Activated T-helper 1 cell treated with anti-CD3 and anti-CD28 coated beads, Interleukin-12 subunit alpha, Interleukin-12 subunit beta, Interleukin-2, Interleukin-4 antibody, amounts not matched to agents 30 ng/mL and 10 ng/mL and 1 ng/mL, durations not matched to agents 14 hours and 24 hours and 36 hours (primary cell): ENCODE results near the gene C9orf50. TPM values are rescaled to one million over a fixed set of nuclear protein-coding genes. Genes with fewer than 3 reads are reported as not detected.
"Not testable (repeated sequence)": the region's sequence is repeated elsewhere in the genome, so short reads cannot be mapped to it uniquely, and the experiment has no call there.

Experiments used
- DNase-seq: peaks from one replicate; pipeline ENCODE4 v3.0.0; 2021; ENCODE audit warnings: low spot score
- H3K27ac Mint-ChIP-seq: one replicate; pipeline ENCODE4 v1.8.0; 2021; ENCODE audit warnings: mild to moderate bottlenecking, mixed read lengths
- H3K27me3 Mint-ChIP-seq: one replicate; pipeline ENCODE4 v1.8.0; 2022; ENCODE audit warnings: mild to moderate bottlenecking, moderate library complexity, mixed read lengths; ENCODE audit not compliant: insufficient read depth
- H3K36me3 Mint-ChIP-seq: one replicate; pipeline ENCODE4 v1.8.0; 2021; ENCODE audit warnings: low read depth, mixed read lengths
- H3K4me1 Mint-ChIP-seq: one replicate; pipeline ENCODE4 v1.8.0; 2021; ENCODE audit warnings: low read depth, mixed read lengths
- H3K4me3 Mint-ChIP-seq: one replicate; pipeline ENCODE4 v1.8.0; 2021; ENCODE audit warnings: mild to moderate bottlenecking, moderate library complexity, mixed read lengths
- H3K9me3 Mint-ChIP-seq: one replicate; pipeline ENCODE4 v1.8.0; 2021; ENCODE audit warnings: mixed read lengths
- intact Hi-C: fragments of 100-400 bp; cut with micrococcal nuclease; formaldehyde crosslinking; loops from one replicate; pipeline ENCODE4 v1.15.1; 2024
- total RNA-seq: library from RNA; stranded (reverse); gene quantifications from 2 replicates; pipeline ENCODE4 v1.2.3, GENCODE V29; 2022

The C9orf50 gene
- total RNA-seq, 1 donor from 2014 or later, result not detected

GRCh38 chr9:129644365-129644764 is 23.5 kb upstream of the C9orf50 start:
- intact Hi-C loops, result loop anchor here (5.0 kb wide), 1 partner anchor 53 kb away; no protein-coding TSS in a partner anchor
- DNase-seq, result no peak
- Mint-ChIP-seq H3K9me3 (no peaks in the 10 kb centered on the region), H3K27ac (no peak overlapping the region), H3K4me3 (no peak overlapping the region), H3K4me1 (peaks cover 10% of the 10 kb centered on the region), H3K36me3 (peaks cover under 1% of the 10 kb centered on the region), H3K27me3 (peaks cover 2% of the 10 kb centered on the region)

DNA sequence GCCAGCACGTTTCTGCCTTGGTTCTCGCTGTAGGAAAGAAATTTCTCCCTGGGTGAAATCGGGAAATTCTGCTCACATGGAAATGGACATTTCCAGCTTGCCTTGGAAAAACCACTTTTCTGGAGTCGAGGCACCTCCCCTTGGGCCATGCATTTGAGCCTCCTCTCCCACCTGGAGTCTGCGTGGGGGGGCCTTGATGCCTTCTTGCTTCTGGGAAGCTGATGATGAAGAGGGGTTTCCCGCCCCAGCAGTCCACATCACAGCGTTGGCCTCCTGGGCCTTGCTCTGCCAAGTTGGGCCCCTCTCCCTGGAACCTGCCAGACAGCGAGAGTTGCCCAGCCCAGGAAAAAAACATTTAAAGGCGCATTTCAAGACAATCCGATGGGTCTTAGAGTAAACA is 22.8 kb upstream of the C9orf50 start:
- H3K4me3 Mint-ChIP-seq, result peak overlapping the region; percentile 45

DNA sequence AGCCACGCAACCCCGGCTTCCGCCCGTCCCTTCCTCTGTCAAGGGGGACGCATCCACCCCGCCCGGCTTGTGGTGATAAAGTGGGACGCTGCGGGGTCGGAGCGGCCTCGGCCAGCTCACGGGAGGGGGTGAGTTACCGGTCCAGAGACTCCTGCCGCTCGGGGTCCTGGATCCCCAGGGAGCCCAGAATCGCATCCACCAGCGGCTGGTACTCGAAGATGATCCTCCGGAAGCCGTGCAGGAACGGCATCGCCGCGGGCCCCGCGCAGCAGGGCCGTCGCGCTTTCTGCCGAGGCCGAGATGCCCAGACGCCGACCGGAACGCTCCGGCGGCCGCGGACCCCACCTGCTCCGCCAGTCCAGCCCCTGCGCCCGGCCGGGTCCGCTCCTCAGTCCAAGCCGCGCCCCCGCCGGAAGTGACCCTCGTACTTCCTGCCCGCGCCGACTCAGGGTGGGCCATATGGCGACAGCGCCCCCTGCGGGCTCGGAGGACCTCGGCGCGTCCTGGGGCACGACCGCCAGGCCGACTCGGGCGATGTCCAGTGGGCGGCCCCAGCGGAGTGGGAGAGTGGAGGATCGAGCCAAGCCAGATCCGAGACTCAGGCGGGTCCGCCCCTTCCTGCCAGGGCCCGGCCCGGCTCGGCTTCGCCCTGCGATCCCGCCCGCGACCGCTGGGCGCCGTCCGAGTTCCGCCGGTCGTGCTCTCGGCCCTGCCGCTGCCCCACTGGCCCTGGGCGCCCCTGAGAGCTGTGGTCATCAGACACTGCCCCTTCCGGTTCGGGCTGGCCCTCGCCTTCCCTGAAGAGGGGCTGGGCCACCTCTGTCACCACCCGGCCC is 21.1 kb upstream of the C9orf50 start, which contains the start of gene ASB6:
Gene ASB6 (minus strand): TSS at position 402 of the 836 bp plus-strand sequence. CDS start 152 bp downstream, at position 250.
- peaks cover 2% of the 10 kb centered on the region for H3K27me3 Mint-ChIP-seq
- peak within 1 kb of the TSS; percentile 90 for H3K27ac Mint-ChIP-seq
- intact Hi-C loops, result loop anchor here (1.0 to 5.0 kb wide), 7 partner anchors 16 to 193 kb away; partner anchors contain the start of genes C9orf78, NTMT1, PRRX2 and USP20
- H3K4me1 Mint-ChIP-seq, result peaks cover 10% of the 10 kb centered on the region
- H3K4me3 Mint-ChIP-seq, result peak within 1 kb of the TSS; percentile 87
- H3K36me3 Mint-ChIP-seq, result peaks cover 3% of the 10 kb centered on the region
- DNase-seq, result peak; percentile 94
- H3K9me3 Mint-ChIP-seq, result no peaks in the 10 kb centered on the region

More for the DNA sequence above, 22.8 kb upstream of the C9orf50 start:
- H3K27ac Mint-ChIP-seq, result no peak overlapping the region
- H3K9me3 Mint-ChIP-seq, result no peaks in the 10 kb centered on the region
- H3K4me1 Mint-ChIP-seq, result peaks cover 10% of the 10 kb centered on the region
- no peak for DNase-seq
- peaks cover 1% of the 10 kb centered on the region for H3K36me3 Mint-ChIP-seq
- intact Hi-C loops, result loop anchor here (2.0 to 5.0 kb wide), 2 partner anchors 21 to 54 kb away; partner anchors contain the start of gene PRRX2
- peaks cover 2% of the 10 kb centered on the region for H3K27me3 Mint-ChIP-seq

DNA sequence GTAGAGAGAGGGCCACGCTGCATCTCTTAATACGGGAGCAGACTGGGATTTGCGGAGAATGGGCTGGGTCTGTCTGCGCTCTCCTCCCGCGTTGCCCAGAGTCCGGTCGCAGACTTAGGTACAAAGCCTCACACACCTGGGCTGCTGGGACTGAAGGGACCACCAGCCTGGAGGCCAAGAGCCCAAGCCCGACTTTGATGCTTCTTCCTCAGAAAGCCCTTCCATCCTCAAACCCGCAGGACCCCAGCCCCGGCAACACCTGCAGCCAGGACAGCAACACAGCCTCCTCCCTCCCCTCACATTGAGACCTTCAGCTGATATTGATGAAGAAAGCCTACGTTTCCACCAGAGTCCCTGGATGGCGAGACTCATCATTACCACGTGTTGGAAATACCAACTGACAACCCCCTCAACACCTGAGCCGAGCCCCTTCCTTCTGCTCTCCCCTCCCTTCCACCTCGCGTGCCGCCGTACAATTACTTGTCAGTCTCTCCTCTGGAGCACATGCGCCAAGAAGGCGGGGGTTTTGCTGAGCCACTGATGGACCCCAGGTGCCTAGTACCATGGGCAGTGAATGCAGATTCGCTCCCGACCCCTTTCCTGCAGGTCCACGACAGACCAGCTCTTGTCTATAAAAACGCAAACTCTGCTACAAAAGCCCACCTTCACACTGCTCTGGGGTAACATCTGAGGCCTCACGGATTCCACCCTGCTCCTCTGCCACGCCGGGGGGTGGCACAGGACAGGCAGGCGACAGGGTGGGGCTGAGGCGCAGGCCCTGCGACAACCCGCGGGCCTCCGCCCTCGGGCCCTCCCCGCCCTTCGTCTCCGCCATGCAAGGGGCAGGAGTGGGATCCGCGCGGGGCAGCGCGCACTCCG is 20.2 kb upstream of the C9orf50 start:
- peak overlapping the region; percentile 86 for H3K27ac Mint-ChIP-seq
- intact Hi-C loops, result loop anchor here (5.0 kb wide), 1 partner anchor 56 kb away; no protein-coding TSS in a partner anchor
- DNase-seq, result no peak
- H3K36me3 Mint-ChIP-seq, result peaks cover 3% of the 10 kb centered on the region
- peaks cover 10% of the 10 kb centered on the region for H3K4me1 Mint-ChIP-seq
- H3K9me3 Mint-ChIP-seq, result no peaks in the 10 kb centered on the region
- H3K27me3 Mint-ChIP-seq, result no peaks in the 10 kb centered on the region
- H3K4me3 Mint-ChIP-seq, result peak overlapping the region; percentile 87

DNA sequence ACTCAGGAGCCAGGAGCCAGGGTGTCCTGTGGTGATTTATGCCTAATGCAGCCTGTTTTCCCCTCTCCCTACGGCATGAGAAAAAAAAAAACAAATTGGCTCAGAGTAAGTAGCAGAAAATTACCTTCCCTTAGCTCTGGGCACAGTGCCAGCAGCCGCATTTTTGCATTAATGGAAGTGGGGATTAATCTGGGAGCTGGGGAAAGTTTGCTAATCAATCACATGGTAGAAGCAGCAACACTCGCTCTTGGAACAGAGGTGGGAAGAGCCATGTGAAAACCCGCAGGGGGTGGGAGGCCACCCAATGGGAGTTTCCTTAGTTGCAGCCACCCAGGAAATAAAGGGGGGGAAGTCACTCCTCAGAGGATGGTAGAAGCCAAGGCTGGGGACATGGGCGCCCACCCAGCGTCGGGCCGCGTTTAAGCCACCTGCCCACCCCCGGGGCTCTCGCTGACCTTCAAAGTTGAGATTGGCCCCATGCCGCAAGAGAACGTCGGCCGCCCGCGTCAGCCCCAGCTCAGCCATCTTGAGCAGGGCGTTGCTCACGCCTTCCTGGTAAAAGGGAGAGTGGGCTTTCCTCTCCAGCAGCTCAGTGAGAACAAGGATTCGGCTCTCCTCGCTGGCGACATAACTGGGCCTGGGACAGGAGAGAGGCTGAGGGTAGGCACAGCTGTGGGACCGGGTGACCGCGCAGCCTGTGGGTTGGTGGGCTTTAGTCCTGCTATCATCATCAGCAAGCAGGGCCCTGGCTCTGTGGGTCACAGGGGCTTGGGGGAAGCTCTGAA is 19.4 kb upstream of the C9orf50 start:
- no peaks in the 10 kb centered on the region for H3K27me3 Mint-ChIP-seq
- H3K4me3 Mint-ChIP-seq, result peak overlapping the region; percentile 87
- H3K36me3 Mint-ChIP-seq, result peaks cover 9% of the 10 kb centered on the region
- no peak for DNase-seq
- intact Hi-C loops, result loop anchor here (5.0 kb wide), 1 partner anchor 57 kb away; no protein-coding TSS in a partner anchor
- H3K27ac Mint-ChIP-seq, result peak overlapping the region; percentile 8
- peaks cover 10% of the 10 kb centered on the region for H3K4me1 Mint-ChIP-seq
- H3K9me3 Mint-ChIP-seq, result no peaks in the 10 kb centered on the region

- no peak overlapping the region for H3K27ac Mint-ChIP-seq
- H3K9me3 Mint-ChIP-seq, result no peaks in the 10 kb centered on the region
- peak overlapping the region; percentile 87 for H3K4me3 Mint-ChIP-seq
- peaks cover 10% of the 10 kb centered on the region for H3K4me1 Mint-ChIP-seq
- DNase-seq, result no peak
- peaks cover 12% of the 10 kb centered on the region for H3K36me3 Mint-ChIP-seq
- intact Hi-C loops, result loop anchor here (5.0 kb wide), 1 partner anchor 58 kb away; no protein-coding TSS in a partner anchor
- no peaks in the 10 kb centered on the region for H3K27me3 Mint-ChIP-seq
These were observed 18.8 kb upstream of the C9orf50 start for GRCh38 chr9:129639756-129640085.

- Mint-ChIP-seq H3K27me3 (no peaks in the 10 kb centered on the region), H3K9me3 (no peaks in the 10 kb centered on the region), H3K4me1 (peaks cover 10% of the 10 kb centered on the region), H3K4me3 (no peak overlapping the region), H3K27ac (no peak overlapping the region), H3K36me3 (peaks cover 12% of the 10 kb centered on the region)
- intact Hi-C loops, result no loop called here
- DNase-seq, result no peak
These were observed 18.2 kb upstream of the C9orf50 start for GRCh38 chr9:129639034-129639630.

- Mint-ChIP-seq H3K4me3 (peak overlapping the region; percentile 53), H3K36me3 (peaks cover 13% of the 10 kb centered on the region), H3K27me3 (no peaks in the 10 kb centered on the region), H3K9me3 (no peaks in the 10 kb centered on the region), H3K4me1 (peaks cover 10% of the 10 kb centered on the region), H3K27ac (peak overlapping the region; percentile 51)
- no peak for DNase-seq
- intact Hi-C loops, result no loop called here
These were observed 17.0 kb upstream of the C9orf50 start for GRCh38 chr9:129637673-129638439.

DNA sequence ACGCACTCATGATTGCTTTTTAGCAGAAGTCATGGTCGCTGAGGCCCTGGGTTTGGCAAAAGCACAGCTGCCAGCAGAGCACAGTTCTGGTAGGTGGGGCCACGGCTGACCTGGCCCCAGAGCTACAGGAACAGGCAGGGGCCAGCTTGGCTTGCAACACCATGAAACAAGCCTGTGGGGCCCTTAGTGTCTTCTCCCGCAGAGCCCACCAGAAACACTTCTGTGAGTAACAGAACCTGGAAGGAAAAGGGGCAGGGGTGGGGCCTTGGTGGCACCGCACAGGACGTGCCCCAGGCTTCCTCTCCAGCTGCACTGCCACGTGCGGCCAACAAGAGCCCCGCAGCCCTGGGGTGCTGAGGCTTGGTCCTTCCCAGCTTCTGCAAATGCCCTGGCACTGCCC is 16.2 kb upstream of the C9orf50 start:
- intact Hi-C loops, result no loop called here
- Mint-ChIP-seq H3K36me3 (peaks cover 17% of the 10 kb centered on the region), H3K27ac (no peak overlapping the region), H3K27me3 (no peaks in the 10 kb centered on the region), H3K9me3 (no peaks in the 10 kb centered on the region), H3K4me1 (peaks cover 10% of the 10 kb centered on the region), H3K4me3 (no peak overlapping the region)
- DNase-seq, result no peak

- H3K4me3 Mint-ChIP-seq, H3K4me1 Mint-ChIP-seq, H3K27me3 Mint-ChIP-seq, H3K27ac Mint-ChIP-seq, H3K9me3 Mint-ChIP-seq, DNase-seq, intact Hi-C loops: not testable (repeated sequence)
- peaks cover 17% of the 10 kb centered on the region for H3K36me3 Mint-ChIP-seq
These were observed 15.4 kb upstream of the C9orf50 start for GRCh38 chr9:129636343-129636742.
